Smooth muscle cell (in vitro differentiated cells): ENCODE measurements around the gene KRCC1. TPM values are rescaled to one million over a fixed set of nuclear protein-coding genes. Genes with fewer than 3 reads are reported as not detected.

Experiments used
- DNase-seq: peaks from one replicate; lab custom pipeline; 2025; ENCODE audit not compliant: unreplicated experiment; lab: John Stamatoyannopoulos, UW
- H2AFZ ChIP-seq: fragments of 200-600 bp; sonication (generic); 2 replicates; pipeline ENCODE4 v1.6.0; 2016; ENCODE audit warnings: antibody characterized with exemption, low read depth, mild to moderate bottlenecking
- H3F3A ChIP-seq: fragments of 200-600 bp; sonication (generic); 2 replicates; pipeline ENCODE4 v1.6.0; 2017; ENCODE audit warnings: antibody characterized with exemption, low read depth
- H3K27ac ChIP-seq: fragments of 200-600 bp; sonication (generic); 2 replicates; pipeline ENCODE4 v1.5.1; 2016; ENCODE audit warnings: low read depth, mild to moderate bottlenecking
- H3K27me3 ChIP-seq: fragments of 200-600 bp; sonication (generic); 2 replicates; pipeline ENCODE4 v1.6.1; 2016; ENCODE audit warnings: low read depth, mild to moderate bottlenecking
- H3K36me3 ChIP-seq: fragments of 200-600 bp; sonication (generic); 2 replicates; pipeline ENCODE4 v1.5.1; 2016; ENCODE audit warnings: low read depth
- H3K4me1 ChIP-seq: fragments of 200-600 bp; sonication (generic); 2 replicates; pipeline ENCODE4 v1.5.1; 2016; ENCODE audit warnings: low read depth
- H3K4me2 ChIP-seq: fragments of 200-600 bp; sonication (generic); 2 replicates; pipeline ENCODE4 v1.6.0; 2016; ENCODE audit warnings: mild to moderate bottlenecking
- H3K4me3 ChIP-seq: fragments of 200-600 bp; sonication (generic); 2 replicates; pipeline ENCODE4 v1.5.1; 2016; ENCODE audit warnings: mild to moderate bottlenecking
- H3K79me2 ChIP-seq: fragments of 200-600 bp; sonication (generic); 2 replicates; pipeline ENCODE4 v1.6.0; 2016; ENCODE audit warnings: low read depth, mild to moderate bottlenecking
- H3K9ac ChIP-seq: fragments of 200-600 bp; sonication (generic); 2 replicates; pipeline ENCODE4 v1.6.0; 2016; ENCODE audit warnings: low read depth
- H3K9me3 ChIP-seq: fragments of 200-600 bp; sonication (generic); replicated peaks from 2 replicates; pipeline ENCODE4 v1.5.1; 2016; ENCODE audit warnings: low read depth
- H4K20me1 ChIP-seq: fragments of 200-600 bp; sonication (generic); 2 replicates; pipeline ENCODE4 v1.6.0; 2016; ENCODE audit warnings: low read depth
- CTCF ChIP-seq: fragments of 200-600 bp; sonication (generic); IDR thresholded peaks from 2 replicates; pipeline ENCODE4 v1.5.1; 2017; ENCODE audit warnings: borderline replicate concordance, mild to moderate bottlenecking, antibody characterized with exemption; ENCODE audit not compliant: insufficient read depth, poor library complexity, severe bottlenecking
- WGBS: methylation state at CpG from one replicate; pipeline ENCODE4 v1.1.7; 2016; ENCODE audit warnings: low lambda C conversion rate; 5-methylcytosine and 5-hydroxymethylcytosine counted together
- polyA plus RNA-seq: library from polyadenylated mRNA; unstranded; fragments of >200 nt; fragmentation: Nextera tagmentation; extraction: Ambion mirVana; gene quantifications from 2 replicates; pipeline ENCODE4 v1.2.1, GENCODE V29; 2016
- total RNA-seq: library from RNA; depleted of rRNA; stranded (reverse); fragments of >200 nt; gene quantifications from 2 replicates; pipeline ENCODE4 v1.2.3, GENCODE V29; 2014

Gene KRCC1
- total and polyA plus RNA-seq, 2 experiments from 2014 or later, result 19.7 to 45.9 TPM

GRCh38 chr2:88095022-88095421 lies 39.4 kb upstream of the KRCC1 start:
- H3K4me2 ChIP-seq, result no peak overlapping the region
- 99% methylated on average over 3 of the region's 3 CpGs for WGBS
- no peak for DNase-seq

GRCh38 chr2:88092773-88093172 lies 37.2 kb upstream of the KRCC1 start:
- H3K36me3 ChIP-seq, result no peaks in the 10 kb centered on the region
- DNase-seq, result no peak
- H3F3A ChIP-seq, result no peaks in the 10 kb centered on the region
- no peak overlapping the region for H2AFZ ChIP-seq
- no peak overlapping the region for H3K9ac ChIP-seq
- H3K9me3 ChIP-seq, result no peaks in the 10 kb centered on the region
- no peak for TF ChIP-seq CTCF
- H3K4me1 ChIP-seq, result no peaks in the 10 kb centered on the region
- no peak overlapping the region for H3K4me2 ChIP-seq
- H3K79me2 ChIP-seq, result no peaks in the 10 kb centered on the region
- no peak overlapping the region for H3K4me3 ChIP-seq
- H3K27ac ChIP-seq, result no peak overlapping the region
- peaks cover 2% of the 10 kb centered on the region for H3K27me3 ChIP-seq
- H4K20me1 ChIP-seq, result no peaks in the 10 kb centered on the region

More at GRCh38 chr2:88095022-88095421, 39.4 kb upstream of the KRCC1 start:
- peaks cover 2% of the 10 kb centered on the region for H3K27me3 ChIP-seq
- no peak overlapping the region for H3K9ac ChIP-seq
- H3K79me2 ChIP-seq, result no peaks in the 10 kb centered on the region
- no peaks in the 10 kb centered on the region for H3K9me3 ChIP-seq
- H3K27ac ChIP-seq, result no peak overlapping the region
- H4K20me1 ChIP-seq, result no peaks in the 10 kb centered on the region
- H2AFZ ChIP-seq, result no peak overlapping the region
- no peak overlapping the region for H3K4me3 ChIP-seq
- peaks cover under 1% of the 10 kb centered on the region for H3K4me1 ChIP-seq
- no peaks in the 10 kb centered on the region for H3F3A ChIP-seq
- no peaks in the 10 kb centered on the region for H3K36me3 ChIP-seq
- no peak for TF ChIP-seq CTCF

- Histone ChIP-seq H3K4me1 (no peaks in the 10 kb centered on the region), H3K9ac (no peak overlapping the region), H3K4me3 (no peak overlapping the region), H3K4me2 (no peak overlapping the region), H2AFZ (no peak overlapping the region), H3K9me3 (no peaks in the 10 kb centered on the region), H3K27me3 (peaks cover 2% of the 10 kb centered on the region), H3F3A (no peaks in the 10 kb centered on the region), H3K79me2 (no peaks in the 10 kb centered on the region), H3K27ac (no peak overlapping the region), H3K36me3 (no peaks in the 10 kb centered on the region), H4K20me1 (no peaks in the 10 kb centered on the region)
- no peak for DNase-seq
- WGBS, result 56% methylated on average over 3 of the region's 3 CpGs
- no peak for TF ChIP-seq CTCF
These were observed 36.4 kb upstream of the KRCC1 start for GRCh38 chr2:88091943-88092342.

GRCh38 chr2:88090446-88091283 lies 35.1 kb upstream of the KRCC1 start:
- DNase-seq, result no peak
- H3K4me2 ChIP-seq, result no peak overlapping the region
- no peaks in the 10 kb centered on the region for H3K27me3 ChIP-seq
- H3K4me1 ChIP-seq, result no peaks in the 10 kb centered on the region
- H2AFZ ChIP-seq, result no peak overlapping the region
- 62% methylated on average over 8 of the region's 8 CpGs for WGBS
- H3K4me3 ChIP-seq, result no peak overlapping the region
- H3K36me3 ChIP-seq, result no peaks in the 10 kb centered on the region
- no peaks in the 10 kb centered on the region for H3F3A ChIP-seq
- TF ChIP-seq CTCF, result no peak
- H3K9me3 ChIP-seq, result no peaks in the 10 kb centered on the region
- H4K20me1 ChIP-seq, result no peaks in the 10 kb centered on the region
- H3K79me2 ChIP-seq, result no peaks in the 10 kb centered on the region
- H3K27ac ChIP-seq, result no peak overlapping the region
- H3K9ac ChIP-seq, result no peak overlapping the region
